ENCODE results near the gene FAM13B.
A peak's percentile ranks its signal among the peaks of the same experiment; 100 is the strongest.

FAM13B gene

DNA sequence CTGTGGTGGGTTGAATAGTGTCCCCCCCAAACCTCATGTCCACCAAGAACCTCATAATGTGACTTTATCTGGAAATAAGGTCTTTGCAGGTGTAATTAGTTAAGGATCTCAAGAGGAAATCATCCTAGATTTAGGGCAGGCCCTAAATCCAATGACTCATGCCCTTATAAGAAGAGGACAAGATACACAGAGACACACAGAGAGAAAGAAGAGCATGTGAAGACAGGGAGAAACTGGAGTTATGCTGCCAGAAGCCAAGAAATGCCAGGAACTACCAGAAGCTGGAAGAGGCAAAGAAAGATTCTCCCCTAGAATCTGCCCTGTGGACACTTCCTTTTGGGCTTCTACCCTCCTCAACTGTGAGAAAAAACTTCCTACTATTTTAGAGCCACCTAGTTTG lies 8.8 kb downstream of the FAM13B start:
- DNase-seq: no peak
- H3K27me3 ChIP-seq (replicated peaks): no peaks in the 10 kb centered on the region
- peaks cover 3% of the 10 kb centered on the region for H3K36me3 ChIP-seq (replicated peaks)
- in situ Hi-C loops (cut with HindIII; ENCODE audit: low pct_ligation_motif_present, low sequenced_read_pairs): no loop called here
- no peak overlapping the region for H3K4me3 ChIP-seq (ENCODE audit: low read depth, low read length)
- TF ChIP-seq, protein P1, sequence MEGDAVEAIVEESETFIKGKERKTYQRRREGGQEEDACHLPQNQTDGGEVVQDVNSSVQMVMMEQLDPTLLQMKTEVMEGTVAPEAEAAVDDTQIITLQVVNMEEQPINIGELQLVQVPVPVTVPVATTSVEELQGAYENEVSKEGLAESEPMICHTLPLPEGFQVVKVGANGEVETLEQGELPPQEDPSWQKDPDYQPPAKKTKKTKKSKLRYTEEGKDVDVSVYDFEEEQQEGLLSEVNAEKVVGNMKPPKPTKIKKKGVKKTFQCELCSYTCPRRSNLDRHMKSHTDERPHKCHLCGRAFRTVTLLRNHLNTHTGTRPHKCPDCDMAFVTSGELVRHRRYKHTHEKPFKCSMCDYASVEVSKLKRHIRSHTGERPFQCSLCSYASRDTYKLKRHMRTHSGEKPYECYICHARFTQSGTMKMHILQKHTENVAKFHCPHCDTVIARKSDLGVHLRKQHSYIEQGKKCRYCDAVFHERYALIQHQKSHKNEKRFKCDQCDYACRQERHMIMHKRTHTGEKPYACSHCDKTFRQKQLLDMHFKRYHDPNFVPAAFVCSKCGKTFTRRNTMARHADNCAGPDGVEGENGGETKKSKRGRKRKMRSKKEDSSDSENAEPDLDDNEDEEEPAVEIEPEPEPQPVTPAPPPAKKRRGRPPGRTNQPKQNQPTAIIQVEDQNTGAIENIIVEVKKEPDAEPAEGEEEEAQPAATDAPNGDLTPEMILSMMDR (IDR thresholded peaks at IDR 0.05; ENCODE audit: low read depth, low read length, missing control alignments): no peak
- H3K27ac ChIP-seq: no peak overlapping the region

DNA sequence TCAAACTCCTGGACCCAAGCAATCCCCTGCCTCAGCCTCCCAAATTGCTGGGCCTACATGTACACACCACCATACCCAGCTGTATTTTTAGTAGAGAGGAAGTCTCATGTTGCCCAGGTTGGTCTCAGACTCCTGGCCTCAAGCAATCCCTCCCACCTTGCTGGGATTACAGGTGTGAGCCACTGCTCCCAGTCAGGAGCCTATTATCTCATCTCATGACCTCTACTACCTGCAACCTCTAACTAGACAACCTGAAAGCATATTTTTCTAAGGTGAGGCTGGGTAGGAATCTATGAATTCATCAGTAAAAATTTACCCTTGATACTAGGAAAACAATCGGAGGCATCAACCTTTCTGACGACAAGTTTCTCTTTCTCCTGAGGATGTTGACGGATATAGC lies 10.0 kb downstream of the FAM13B start:
- H3K27ac ChIP-seq: no peak overlapping the region
- no peak overlapping the region for H3K4me3 ChIP-seq (ENCODE audit: low read depth, low read length)
- H3K27me3 ChIP-seq (replicated peaks): no peaks in the 10 kb centered on the region
- in situ Hi-C loops (cut with HindIII; ENCODE audit: low pct_ligation_motif_present, low sequenced_read_pairs): no loop called here
- TF ChIP-seq, protein P1 (IDR thresholded peaks at IDR 0.05; ENCODE audit: low read depth, low read length, missing control alignments): no peak
- H3K36me3 ChIP-seq (replicated peaks): peaks cover 8% of the 10 kb centered on the region
- no peak for DNase-seq

DNA sequence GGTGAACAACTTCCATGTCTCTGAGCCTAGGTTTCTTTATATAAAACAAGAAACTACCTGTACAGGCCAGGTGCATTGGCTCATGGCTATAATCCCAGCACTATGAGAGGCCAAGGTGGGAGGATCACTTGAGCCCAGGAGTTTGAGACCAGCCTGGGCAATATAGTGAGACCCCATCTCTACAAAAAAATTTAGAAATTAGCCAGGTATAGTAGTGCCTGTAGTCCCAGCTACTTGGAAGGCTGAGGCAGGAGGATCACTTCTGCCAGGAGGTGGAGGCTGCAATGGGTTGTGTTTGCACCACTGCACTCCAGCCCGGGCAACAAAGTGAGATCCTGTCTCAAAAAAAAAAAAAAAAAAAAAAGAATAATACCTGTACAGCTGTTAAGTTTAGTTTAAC lies 11.1 kb downstream of the FAM13B start:
- no peaks in the 10 kb centered on the region for H3K27me3 ChIP-seq (replicated peaks)
- no peak overlapping the region for H3K27ac ChIP-seq
- TF ChIP-seq, protein P1 (IDR thresholded peaks at IDR 0.05; ENCODE audit: low read depth, low read length, missing control alignments): no peak
- no peak overlapping the region for H3K4me3 ChIP-seq (ENCODE audit: low read depth, low read length)
- in situ Hi-C loops (cut with HindIII; ENCODE audit: low pct_ligation_motif_present, low sequenced_read_pairs): no loop called here
- DNase-seq: no peak
- peaks cover 11% of the 10 kb centered on the region for H3K36me3 ChIP-seq (replicated peaks)

DNA sequence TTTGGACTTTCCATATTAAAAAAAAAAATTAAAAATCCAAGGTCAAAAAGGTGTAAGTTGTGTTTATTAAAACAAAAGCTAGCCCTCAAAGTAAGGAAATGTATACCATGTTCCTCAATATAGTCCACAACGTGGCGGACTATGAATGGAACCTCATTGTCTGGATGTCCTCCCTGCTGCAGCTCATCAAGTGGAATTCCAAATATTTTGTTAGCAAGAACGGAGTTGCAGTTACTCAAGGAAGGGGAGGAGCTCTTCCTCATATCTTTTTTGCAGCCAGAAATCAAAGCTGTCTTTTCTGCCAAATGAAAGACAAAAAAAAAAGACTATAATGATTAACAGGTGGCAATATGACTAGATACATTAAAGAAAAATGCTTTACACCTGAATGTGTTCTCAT lies 14.0 kb downstream of the FAM13B start:
- H3K4me3 ChIP-seq (ENCODE audit: low read depth, low read length): no peak overlapping the region

DNA sequence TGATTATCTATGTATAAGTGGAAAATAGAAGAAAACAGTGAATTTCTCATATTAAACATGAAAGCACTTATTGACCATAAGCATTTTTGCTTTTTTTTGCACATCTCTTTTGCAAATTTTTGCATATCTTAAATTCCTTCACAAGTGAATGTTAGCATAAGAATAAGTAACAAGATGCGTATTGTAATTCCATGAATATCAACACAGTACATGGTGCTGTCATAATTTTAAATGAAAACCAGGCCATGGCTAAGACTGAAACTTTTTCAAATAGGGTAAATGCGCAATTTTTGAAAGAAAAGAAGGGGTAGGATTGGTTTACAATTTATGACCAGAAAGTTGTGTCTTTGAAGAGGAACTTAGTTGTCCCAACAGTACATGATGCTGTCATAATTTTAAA lies 17.0 kb downstream of the FAM13B start:
- no peaks in the 10 kb centered on the region for H3K27me3 ChIP-seq (replicated peaks)
- TF ChIP-seq, protein P1 (IDR thresholded peaks at IDR 0.05; ENCODE audit: low read depth, low read length, missing control alignments): no peak
- no peak for DNase-seq
- no peak overlapping the region for H3K4me3 ChIP-seq (ENCODE audit: low read depth, low read length)
- peaks cover 12% of the 10 kb centered on the region for H3K36me3 ChIP-seq (replicated peaks)
- in situ Hi-C loops (cut with HindIII; ENCODE audit: low pct_ligation_motif_present, low sequenced_read_pairs): no loop called here
- no peak overlapping the region for H3K27ac ChIP-seq

More for the DNA sequence above, 14.0 kb downstream of the FAM13B start:
- H3K27ac ChIP-seq: no peak overlapping the region
- H3K36me3 ChIP-seq (replicated peaks): peaks cover 11% of the 10 kb centered on the region
- TF ChIP-seq, protein P1 (IDR thresholded peaks at IDR 0.05; ENCODE audit: low read depth, low read length, missing control alignments): no peak
- DNase-seq: peak; percentile 38
- in situ Hi-C loops (cut with HindIII; ENCODE audit: low pct_ligation_motif_present, low sequenced_read_pairs): no loop called here
- H3K27me3 ChIP-seq (replicated peaks): no peaks in the 10 kb centered on the region

DNA sequence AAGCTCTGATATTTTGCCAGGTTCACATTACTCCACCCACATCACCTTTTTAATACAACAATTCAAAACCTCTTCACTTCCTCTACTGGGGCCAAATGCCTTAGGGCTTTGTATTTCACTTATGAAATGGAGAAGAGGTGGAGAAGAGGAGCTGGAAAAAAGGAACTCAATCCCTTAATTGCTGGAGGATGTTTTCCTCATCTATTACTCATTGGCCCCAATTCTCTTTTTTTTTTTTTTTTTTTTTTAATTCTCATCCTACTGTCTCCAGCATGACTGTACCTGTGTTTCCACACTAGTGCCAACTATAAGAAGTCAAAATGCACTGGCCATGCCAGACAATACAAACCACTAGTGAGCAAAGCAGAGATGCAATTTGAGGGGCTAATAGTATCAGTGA lies 20.9 kb downstream of the FAM13B start:
- H3K27ac ChIP-seq: no peak overlapping the region

More for the DNA sequence above, 20.9 kb downstream of the FAM13B start:
- H3K27me3 ChIP-seq (replicated peaks): no peaks in the 10 kb centered on the region
- no peak overlapping the region for H3K4me3 ChIP-seq (ENCODE audit: low read depth, low read length)
- in situ Hi-C loops (cut with HindIII; ENCODE audit: low pct_ligation_motif_present, low sequenced_read_pairs): no loop called here
- TF ChIP-seq, protein P1 (IDR thresholded peaks at IDR 0.05; ENCODE audit: low read depth, low read length, missing control alignments): no peak
- no peak for DNase-seq
- peaks cover 23% of the 10 kb centered on the region for H3K36me3 ChIP-seq (replicated peaks)

Data from brain microvascular endothelial cell (primary cell).